Heart right ventricle (tissue), 16 donors: ENCODE data around the gene PRLHR. TPM values are rescaled to one million over a fixed set of nuclear protein-coding genes. Genes with fewer than 3 reads are reported as not detected.
A peak's percentile ranks its signal among the peaks of the same experiment; 100 is the strongest.

ENCODE experiments used
- ATAC-seq, 8 donors: fragments of 200-7000 bp; cut with Tn5 transposase; one replicate each; pipeline ENCODE4 v1.9.1; 2020; ENCODE audit warnings: mild to moderate bottlenecking in 8 of 8, moderate library complexity in 8 of 8, moderate number of reproducible peaks in 1 of 8
- DNase-seq, 2 donors: peaks; one replicate each; pipeline ENCODE4 v3.0.0-alpha.2; 2020
- H3K27ac ChIP-seq, 10 donors: fragments of 200-600 bp; sonication (generic) in 2 of 10; one replicate each; pipeline versions ENCODE4 v1.5.0 to v1.8.0; 2020 to 2022; ENCODE audit warnings: mild to moderate bottlenecking in 3 of 10
- H3K27me3 ChIP-seq, 7 donors: fragments of 200-600 bp; one replicate each; pipeline ENCODE4 v1.8.0; 2021 to 2022; ENCODE audit warnings: mild to moderate bottlenecking in 2 of 7
- H3K36me3 ChIP-seq, 9 donors: fragments of 200-600 bp; sonication (generic) in 1 of 9; one replicate each; pipeline versions ENCODE4 v1.5.0 to v1.8.0; 2020 to 2022; ENCODE audit warnings: mild to moderate bottlenecking in 2 of 9
- H3K4me1 ChIP-seq, 9 donors: fragments of 200-600 bp; sonication (generic) in 1 of 9; one replicate each; pipeline versions ENCODE4 v1.5.0 to v1.8.0; 2020 to 2022; ENCODE audit warnings: mild to moderate bottlenecking in 4 of 9
- H3K4me3 ChIP-seq, 10 donors: fragments of 200-600 bp; sonication (generic) in 2 of 10; one replicate each; pipeline versions ENCODE4 v1.5.0 to v1.8.0; 2020 to 2022; ENCODE audit warnings: mild to moderate bottlenecking in 7 of 10, moderate library complexity in 2 of 10
- H3K9me3 ChIP-seq, 11 donors: fragments of 200-600 bp in 10 of 11; sonication (generic) in 2 of 11; one replicate each; pipeline versions ENCODE4 v1.5.0 to v1.8.0; 2013 to 2022; ENCODE audit warnings: mild to moderate bottlenecking in 2 of 11, control low read depth in 1 of 11, moderate library complexity in 1 of 11
- WGBS, 2 donors: extraction: QIAGEN DNeasy Blood & Tissue Kit; methylation state at CpG; one replicate each; pipeline ENCODE4 v1.1.7; 2013; ENCODE audit warnings: inconsistent platforms in 1 of 2; 5-methylcytosine and 5-hydroxymethylcytosine counted together
- intact Hi-C, 10 donors: fragments of 100-400 bp; cut with DNase I; formaldehyde crosslinking; loops; one replicate each; pipeline versions ENCODE4 v1.11.1 to v1.14.2; 2022
- polyA plus RNA-seq, 2 donors: library from polyadenylated mRNA; stranded (reverse); fragments of 200-250 nt; gene quantifications; one replicate each; pipeline ENCODE4 v1.2.3, GENCODE V29; 2013
- total RNA-seq, 10 donors: library from RNA; stranded (reverse); fragmentation: NEBNext Ultra II Directional in 3 of 10; extraction: Animal tissue kit (Norgen Biotek cat#: 25700) in 3 of 10; gene quantifications; one replicate each; pipeline versions ENCODE4 v1.2.1 to v1.2.4, GENCODE V29; 2021 to 2023
- TF ChIP-seq, protein P1 (sequence below), 9 donors: fragments of 200-600 bp; sonication (generic) in 2 of 9; IDR thresholded peaks; one replicate each; pipeline versions ENCODE4 v1.5.0 to v1.8.0; 2021 to 2022; ENCODE audit warnings: antibody characterized with exemption in 9 of 9, mild to moderate bottlenecking in 5 of 9, moderate library complexity in 1 of 9
- donor health status: Arrhythmogenic right ventricular cardiomyopathy.
- donor health status: ischemic (EF 13 %, LVEDD 7.1; RV severe dilation, severe dysfunction).
- donor health status: healthy with polysubstance abuse.
- donor health status: DM: no; HTN: yes; CAD: no.
- donor health status: DM: no; HTN: no; CAD: no.
- donor health status: ischemic (EF 25% LVEDD 6.9; RV normal size, moderate dysfunction).
- donor health status: ischemic (EF 25% LVEDD 5.7; RV mildly dilated, moderate dysfunction).
- donor health status: healthy.
- donor health status: DM: yes; HTN: yes; CAD: no.
- donor health status: Ischemic cardiomyopathy.
- donor health status: ischemic (EF 35%, LVEDD 5.7; RV mildly dilated, moderate dysfunction).
- donor health status: nonischemic (EF 11% LVEDD 7.7; RV severe dilation, severe dysfunction).
- donor health status: DM: yes; HTN: yes; CAD: no.
- donor health status: PGD.
- donor health status: ischemic (EF 29% LVEDD 5.4; RV normal size, mild dysfunction).
- donor health status: nonischemic (EF 23%, LVEDD 6.1; RV moderate dilation, normal function).

Gene PRLHR
- total and polyA plus RNA-seq, 12 donors, result not detected

- Histone ChIP-seq H3K36me3 (no peaks in the 10 kb centered on the region), H3K27me3 (peaks cover 0 to 17% (median 8%) of the 10 kb centered on the region in 7 donors), H3K4me1 (peaks cover 2 to 30% (median 8%) of the 10 kb centered on the region in 9 donors), H3K4me3 (no peak overlapping the region), H3K27ac (no peak overlapping the region), H3K9me3 (no peaks in the 10 kb centered on the region)
- no peak for ATAC-seq
- intact Hi-C loops, result loop anchor here in 9 of 10 donors (2.0 to 10.0 kb wide), 8 partner anchors 151 to 281 kb away; no protein-coding TSS in a partner anchor
- TF ChIP-seq, protein P1, sequence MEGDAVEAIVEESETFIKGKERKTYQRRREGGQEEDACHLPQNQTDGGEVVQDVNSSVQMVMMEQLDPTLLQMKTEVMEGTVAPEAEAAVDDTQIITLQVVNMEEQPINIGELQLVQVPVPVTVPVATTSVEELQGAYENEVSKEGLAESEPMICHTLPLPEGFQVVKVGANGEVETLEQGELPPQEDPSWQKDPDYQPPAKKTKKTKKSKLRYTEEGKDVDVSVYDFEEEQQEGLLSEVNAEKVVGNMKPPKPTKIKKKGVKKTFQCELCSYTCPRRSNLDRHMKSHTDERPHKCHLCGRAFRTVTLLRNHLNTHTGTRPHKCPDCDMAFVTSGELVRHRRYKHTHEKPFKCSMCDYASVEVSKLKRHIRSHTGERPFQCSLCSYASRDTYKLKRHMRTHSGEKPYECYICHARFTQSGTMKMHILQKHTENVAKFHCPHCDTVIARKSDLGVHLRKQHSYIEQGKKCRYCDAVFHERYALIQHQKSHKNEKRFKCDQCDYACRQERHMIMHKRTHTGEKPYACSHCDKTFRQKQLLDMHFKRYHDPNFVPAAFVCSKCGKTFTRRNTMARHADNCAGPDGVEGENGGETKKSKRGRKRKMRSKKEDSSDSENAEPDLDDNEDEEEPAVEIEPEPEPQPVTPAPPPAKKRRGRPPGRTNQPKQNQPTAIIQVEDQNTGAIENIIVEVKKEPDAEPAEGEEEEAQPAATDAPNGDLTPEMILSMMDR (IDR thresholded peaks at IDR 0.05), result no peak
- 87 to 91% methylated on average over 3 of the region's 3 CpGs for WGBS, 2 donors
- DNase-seq, result no peak
These were observed 25.6 kb downstream of the PRLHR start for GRCh38 chr10:118569882-118570252.

GRCh38 chr10:118569241-118569881, 26.1 kb downstream of the PRLHR start:
- no peak overlapping the region for H3K27ac ChIP-seq
- TF ChIP-seq, protein P1 (IDR thresholded peaks at IDR 0.05), result no peak
- 92 to 93% methylated on average over 8 of the region's 8 CpGs for WGBS, 2 donors
- peaks cover 2 to 30% (median 8%) of the 10 kb centered on the region in 9 donors for H3K4me1 ChIP-seq
- ATAC-seq (no peak), DNase-seq (no peak)
- H3K27me3 ChIP-seq, result peaks cover 0 to 13% (median 12%) of the 10 kb centered on the region in 7 donors
- H3K9me3 ChIP-seq, result no peaks in the 10 kb centered on the region
- H3K4me3 ChIP-seq, result no peak overlapping the region
- intact Hi-C loops, result loop anchor here in 9 of 10 donors (2.0 to 10.0 kb wide), 8 partner anchors 151 to 281 kb away; no protein-coding TSS in a partner anchor
- no peaks in the 10 kb centered on the region for H3K36me3 ChIP-seq

- peak in 1 of 2 donors; percentile 65 for DNase-seq
- Histone ChIP-seq H3K27me3 (peaks cover 0 to 14% (median 7%) of the 10 kb centered on the region in 7 donors), H3K4me3 (peak overlapping the region in 1 of 10 donors; percentile 24), H3K4me1 (peaks cover 2 to 30% (median 8%) of the 10 kb centered on the region in 9 donors), H3K36me3 (no peaks in the 10 kb centered on the region), H3K27ac (no peak overlapping the region), H3K9me3 (no peaks in the 10 kb centered on the region)
- TF ChIP-seq, protein P1 (IDR thresholded peaks at IDR 0.05), result peak; percentile 44 to 85 (median 76)
- ATAC-seq, result peak; percentile 31 to 80 (median 59)
- WGBS, 2 donors, result 19 to 20% methylated on average over 10 of the region's 10 CpGs
- intact Hi-C loops, result loop anchor here (1.0 to 10.0 kb wide), 9 partner anchors 152 to 282 kb away; no protein-coding TSS in a partner anchor
These were observed 27.1 kb downstream of the PRLHR start for GRCh38 chr10:118568327-118568848.

GRCh38 chr10:118567701-118568248, 27.7 kb downstream of the PRLHR start:
- H3K27me3 ChIP-seq, result peaks cover 0 to 14% (median 7%) of the 10 kb centered on the region in 7 donors
- peaks cover 0 to 4% (median 0%) of the 10 kb centered on the region in 11 donors for H3K9me3 ChIP-seq
- no peaks in the 10 kb centered on the region for H3K36me3 ChIP-seq
- H3K4me3 ChIP-seq, result no peak overlapping the region
- DNase-seq (no peak), ATAC-seq (no peak)
- intact Hi-C loops, result loop anchor here (1.0 to 10.0 kb wide), 9 partner anchors 153 to 283 kb away; no protein-coding TSS in a partner anchor
- TF ChIP-seq, protein P1 (IDR thresholded peaks at IDR 0.05), result no peak
- H3K27ac ChIP-seq, result no peak overlapping the region
- peaks cover 2 to 30% (median 8%) of the 10 kb centered on the region in 9 donors for H3K4me1 ChIP-seq
- WGBS, 2 donors, result 60 to 72% methylated on average over 11 of the region's 11 CpGs
